ENCODE measurements around the gene F11R.
"Not testable (repeated sequence)": the region's sequence is repeated elsewhere in the genome, so short reads cannot be mapped to it uniquely, and the experiment has no call there.

Gene F11R

GRCh38 chr1:160956966-160957365 is 64.0 kb downstream of the F11R start:
- no peak for DNase-seq

- no peak for DNase-seq
Observed at GRCh38 chr1:160954158-160955104, 66.5 kb downstream of the F11R start, which contains the start of gene ITLN2. Gene ITLN2 (minus strand): TSS chr1:160954809. CDS start chr1:160954741, 68 bp downstream.

- no peak for DNase-seq
Observed at GRCh38 chr1:160953030-160953429, 67.9 kb downstream of the F11R start.

GRCh38 chr1:160952129-160952510 is 68.8 kb downstream of the F11R start:
- no peak for DNase-seq

GRCh38 chr1:160951443-160952128 is 69.4 kb downstream of the F11R start:
- DNase-seq, result no peak

- no peak for DNase-seq
Observed at GRCh38 chr1:160950657-160951056, 70.3 kb downstream of the F11R start.

GRCh38 chr1:160949881-160950280 is 71.1 kb downstream of the F11R start:
- DNase-seq, result no peak

- not testable (repeated sequence) for DNase-seq
Observed at GRCh38 chr1:160949216-160949880, 71.6 kb downstream of the F11R start.

- not testable (repeated sequence) for DNase-seq
Observed at GRCh38 chr1:160947174-160947759, 73.7 kb downstream of the F11R start.

GRCh38 chr1:160945881-160946280 is 75.1 kb downstream of the F11R start:
- DNase-seq, result not testable (repeated sequence)

All from NCI-H2081 treated with DMSO at 0.1 percent for 48 hours (cell line).